ENCODE data around the gene GSS.

- TF ChIP-seq CTCF (IDR thresholded peaks at IDR 0.05) (no peak), EP300 (IDR thresholded peaks at IDR 0.05) (no peak), POLR2AphosphoS5 (IDR thresholded peaks at IDR 0.05) (no peak)
Measured at GRCh38 chr20:34915131-34915530, 40.5 kb downstream of the GSS start.

Data from gastroesophageal sphincter (tissue), 3 donors.